SK-N-MC (cell line): ENCODE results near the gene CCNQ.
A peak's percentile ranks its signal among the peaks of the same experiment; 100 is the strongest.

Experiments
- DNase-seq: peaks from one replicate; pipeline ENCODE4 v3.0.0-alpha.2; 2011; ENCODE audit warnings: low read depth, low spot score
- H3K27ac ChIP-seq: fragments of 200-600 bp; sonication (generic); 2 replicates; pipeline ENCODE4 v1.5.1; 2016; ENCODE audit warnings: mixed run types
- H3K36me3 ChIP-seq: fragments of 200-600 bp; sonication (generic); 2 replicates; pipeline ENCODE4 v1.6.1; 2017; ENCODE audit warnings: antibody characterized with exemption, low read length, mixed read lengths; ENCODE audit not compliant: insufficient read depth
- H3K4me3 ChIP-seq: fragments of 200-600 bp; sonication (generic); 2 replicates; pipeline ENCODE4 v1.5.1; 2016
- H3K9ac ChIP-seq: fragments of 200-600 bp; sonication (generic); 2 replicates; pipeline ENCODE4 v1.8.0; 2017; ENCODE audit warnings: mixed run types, mixed read lengths; ENCODE audit not compliant: insufficient read length
- H3K9me3 ChIP-seq: fragments of 200-600 bp; sonication (generic); 2 replicates; pipeline ENCODE4 v1.6.1; 2017; ENCODE audit warnings: low read depth, mild to moderate bottlenecking, antibody characterized with exemption, low read length, moderate library complexity, mixed read lengths
- EZH2 ChIP-seq: fragments of 200-600 bp; sonication (generic); IDR thresholded peaks from one replicate; pipeline ENCODE4 v1.6.1; 2017; ENCODE audit warnings: antibody characterized with exemption
- FOXP2 ChIP-seq: optimal IDR thresholded peaks from 2 replicates; pipeline ENCODE3; 2011; ENCODE audit warnings: mild to moderate bottlenecking, moderate library complexity; ENCODE audit not compliant: insufficient read depth; ENCODE audit errors: extremely low read length, control extremely low read depth
- POLR2AphosphoS5 ChIP-seq: IDR thresholded peaks from 2 replicates; pipeline ENCODE4 v1.6.1; 2012; ENCODE audit warnings: mild to moderate bottlenecking, low read depth, low read length, borderline replicate concordance

CCNQ gene

DNA sequence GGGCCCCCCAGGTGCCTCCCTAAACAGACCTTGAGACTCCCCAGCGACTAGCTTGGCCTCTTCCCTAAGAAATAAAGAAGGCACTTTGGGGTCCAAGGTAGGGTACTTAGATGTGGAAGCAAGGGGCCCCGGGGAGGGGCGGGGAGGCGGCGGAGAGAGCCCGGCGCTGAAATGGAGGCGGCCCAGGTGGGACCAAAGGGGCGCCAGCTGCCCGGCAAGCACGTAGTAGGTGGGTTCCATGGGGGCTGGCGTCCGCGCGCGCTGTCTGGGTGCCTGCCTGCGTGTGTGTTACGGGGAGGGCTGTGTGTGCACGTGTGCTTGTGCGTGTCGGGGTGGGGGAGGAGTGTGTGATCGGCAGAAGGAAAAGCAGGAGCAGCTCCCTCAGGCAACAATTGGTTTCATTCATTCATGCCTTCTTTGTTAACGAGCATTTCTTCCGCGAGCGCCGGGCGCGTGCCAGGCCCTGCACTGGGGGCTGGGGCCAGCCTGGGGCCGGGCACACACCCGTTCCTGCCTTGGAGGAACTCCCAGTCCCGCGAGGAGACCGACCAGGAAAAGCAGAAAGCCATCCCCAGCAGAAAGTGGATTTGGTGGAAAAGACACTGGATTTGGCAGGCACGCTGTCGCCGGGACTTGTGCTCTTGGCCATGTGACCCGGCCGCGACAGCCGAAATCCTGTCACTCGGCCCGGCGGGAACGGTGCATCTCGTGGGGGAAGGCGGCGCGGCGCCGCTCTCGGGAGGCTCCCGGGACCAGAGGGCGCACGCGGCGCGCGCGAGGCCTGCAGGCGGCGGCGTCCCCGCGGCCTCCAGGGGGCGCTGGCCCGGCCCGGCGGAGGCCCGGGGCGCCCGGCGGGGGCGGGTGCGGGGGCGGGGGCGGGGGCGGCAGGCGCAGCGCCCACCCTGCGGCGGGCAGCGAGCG is 44.8 kb upstream of the CCNQ start:
- H3K9ac ChIP-seq: peak overlapping the region; percentile 76
- DNase-seq: no peak
- no peaks in the 10 kb centered on the region for H3K9me3 ChIP-seq
- no peaks in the 10 kb centered on the region for H3K36me3 ChIP-seq
- no peak for TF ChIP-seq EZH2
- no peak for TF ChIP-seq FOXP2
- TF ChIP-seq POLR2AphosphoS5: peak; percentile 16; the same call in 1 of the 2 replicates
- peak overlapping the region; percentile 54; the same call in 1 of the 2 replicates for H3K27ac ChIP-seq
- H3K4me3 ChIP-seq: peak overlapping the region; percentile 81

DNA sequence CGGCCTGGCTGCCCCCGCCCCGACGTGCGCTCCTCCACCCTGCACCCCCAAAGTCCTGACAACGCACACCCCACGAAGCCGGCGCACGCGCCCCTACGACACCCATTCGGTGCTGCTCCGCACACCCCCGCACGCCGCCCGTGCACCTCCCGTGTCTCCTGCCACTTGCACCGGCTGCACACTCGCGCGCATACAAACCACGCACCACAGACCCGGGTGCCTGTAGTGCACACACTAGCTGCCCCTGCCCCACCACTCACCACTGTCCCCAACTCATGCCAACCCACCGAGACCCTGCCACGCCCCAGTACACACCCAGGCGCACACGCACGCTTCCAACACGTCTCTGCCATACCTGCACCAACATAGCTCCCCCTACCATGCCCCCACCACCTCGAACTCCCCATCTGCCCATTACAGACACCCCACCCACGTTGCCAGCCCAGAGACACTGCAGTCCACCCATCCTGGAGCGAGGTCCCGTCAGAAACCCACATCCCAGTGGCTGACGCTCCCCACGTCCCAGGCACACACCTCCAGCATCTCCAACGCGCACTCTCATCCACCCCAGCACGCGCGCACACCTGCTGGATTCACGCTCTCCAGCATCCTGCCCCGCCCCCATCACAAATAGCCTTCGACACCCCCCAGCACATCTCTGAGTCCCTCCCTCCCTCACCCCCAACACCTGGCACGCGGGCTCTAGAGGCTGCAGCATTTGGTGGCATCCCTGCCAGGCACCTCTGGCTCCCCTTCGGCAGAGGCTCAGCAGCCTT is 43.9 kb upstream of the CCNQ start:
- no peaks in the 10 kb centered on the region for H3K36me3 ChIP-seq
- H3K9me3 ChIP-seq: no peaks in the 10 kb centered on the region
- TF ChIP-seq FOXP2 (no peak), EZH2 (no peak), POLR2AphosphoS5 (no peak)
- peak overlapping the region; percentile 76 for H3K9ac ChIP-seq
- H3K4me3 ChIP-seq: peak overlapping the region; percentile 81
- H3K27ac ChIP-seq: no peak overlapping the region
- DNase-seq: no peak

GRCh38 chrX:153642051-153642654 is 43.2 kb upstream of the CCNQ start:
- Histone ChIP-seq H3K36me3 (no peaks in the 10 kb centered on the region), H3K9ac (no peak overlapping the region), H3K4me3 (peak overlapping the region; percentile 81), H3K27ac (no peak overlapping the region), H3K9me3 (no peaks in the 10 kb centered on the region)
- no peak for TF ChIP-seq POLR2AphosphoS5
- TF ChIP-seq FOXP2: no peak
- TF ChIP-seq EZH2: no peak
- DNase-seq: no peak

DNA sequence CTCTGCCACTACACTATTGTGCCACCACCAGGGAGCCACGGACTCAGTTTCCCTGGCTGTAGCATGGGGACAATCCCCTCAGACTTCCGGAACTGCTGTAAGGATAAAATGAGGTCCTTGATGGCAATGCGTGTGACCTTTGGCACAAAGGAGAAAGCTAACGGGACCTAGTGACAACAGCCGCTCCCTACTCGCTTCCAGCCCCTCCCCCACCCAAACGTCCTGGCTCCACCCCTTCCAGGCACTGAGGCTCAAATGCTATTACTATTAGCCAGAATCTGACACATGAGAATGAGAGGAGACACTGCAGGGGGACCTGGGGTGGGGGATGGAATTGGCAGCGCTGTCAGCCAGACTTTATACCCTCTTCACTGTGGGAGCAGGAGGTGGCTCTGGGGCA is 42.7 kb upstream of the CCNQ start:
- H3K36me3 ChIP-seq: no peaks in the 10 kb centered on the region
- H3K9me3 ChIP-seq: no peaks in the 10 kb centered on the region
- TF ChIP-seq EZH2: no peak
- no peak for TF ChIP-seq POLR2AphosphoS5
- TF ChIP-seq FOXP2: no peak
- peak overlapping the region; percentile 81; the same call in 1 of the 2 replicates for H3K4me3 ChIP-seq
- no peak overlapping the region for H3K27ac ChIP-seq
- no peak for DNase-seq
- H3K9ac ChIP-seq: no peak overlapping the region

DNA sequence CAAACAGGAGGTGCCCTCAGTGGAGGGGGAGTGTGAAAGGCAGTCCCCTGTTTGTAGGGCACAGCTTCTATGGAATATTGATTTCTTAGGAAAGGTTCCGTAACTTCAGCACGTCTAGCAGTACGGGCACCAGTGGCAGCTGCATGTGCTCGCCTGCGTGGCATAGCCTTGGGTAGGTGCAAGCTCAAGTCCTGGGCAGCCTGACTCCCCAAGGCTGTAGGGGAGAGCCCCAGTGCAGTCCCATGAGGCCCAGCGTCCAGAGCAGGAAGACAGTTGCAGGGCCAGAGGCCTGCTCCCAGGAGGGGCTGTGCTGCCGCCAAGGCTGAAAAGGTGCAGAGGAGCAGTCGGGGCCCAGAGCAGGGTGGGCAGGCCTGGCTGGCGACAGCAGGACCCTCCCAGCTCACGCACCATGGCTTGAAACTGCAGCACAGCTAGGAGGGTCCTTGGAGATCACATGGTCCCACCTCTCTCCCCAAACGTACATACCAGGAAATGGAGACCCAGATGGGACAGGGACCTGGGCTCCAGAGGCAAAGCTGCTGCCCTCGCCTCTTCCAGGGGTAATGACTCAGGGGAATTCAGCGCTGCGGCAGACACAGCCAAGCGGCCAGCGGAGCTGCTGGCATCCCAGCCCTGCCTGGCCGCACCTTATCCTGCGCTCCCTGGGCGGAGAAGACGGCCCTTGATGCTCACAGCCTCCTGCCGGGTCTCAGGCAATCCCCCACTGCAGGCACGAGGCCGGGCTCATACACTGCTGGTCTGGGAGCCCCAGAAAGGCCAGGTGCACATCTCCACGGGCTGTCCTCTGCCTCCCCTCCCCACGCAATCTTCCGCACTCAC is 42.0 kb upstream of the CCNQ start:
- Histone ChIP-seq H3K9ac (no peak overlapping the region), H3K27ac (no peak overlapping the region), H3K4me3 (no peak overlapping the region), H3K36me3 (no peaks in the 10 kb centered on the region), H3K9me3 (no peaks in the 10 kb centered on the region)
- no peak for TF ChIP-seq EZH2
- no peak for TF ChIP-seq FOXP2
- no peak for TF ChIP-seq POLR2AphosphoS5
- DNase-seq: no peak

- no peak overlapping the region for H3K27ac ChIP-seq
- no peak overlapping the region for H3K4me3 ChIP-seq
- H3K36me3 ChIP-seq: no peaks in the 10 kb centered on the region
- H3K9ac ChIP-seq: no peak overlapping the region
- H3K9me3 ChIP-seq: no peaks in the 10 kb centered on the region
- TF ChIP-seq EZH2 (no peak), FOXP2 (no peak), POLR2AphosphoS5 (no peak)
- DNase-seq: no peak
Measured at GRCh38 chrX:153640045-153640686, 41.2 kb upstream of the CCNQ start.

- no peaks in the 10 kb centered on the region for H3K36me3 ChIP-seq
- TF ChIP-seq EZH2: no peak
- TF ChIP-seq POLR2AphosphoS5: no peak
- TF ChIP-seq FOXP2: no peak
- H3K9ac ChIP-seq: no peak overlapping the region
- no peak for DNase-seq
- no peak overlapping the region for H3K4me3 ChIP-seq
- no peaks in the 10 kb centered on the region for H3K9me3 ChIP-seq
- H3K27ac ChIP-seq: no peak overlapping the region
Measured at GRCh38 chrX:153639177-153640044, 40.5 kb upstream of the CCNQ start.
